Thoracic aorta (tissue), 2 donors: ENCODE data around the gene SETD2. TPM values are rescaled to one million over a fixed set of nuclear protein-coding genes. Genes with fewer than 3 reads are reported as not detected.

Experiments used
- ATAC-seq: fragments of 150-250 bp; one replicate; pipeline ENCODE4 v1.8.0; 2017; ENCODE audit warnings: low read depth; ENCODE audit not compliant: insufficient number of reproducible peaks, low FRiP score
- DNase-seq: peaks from one replicate; pipeline ENCODE4 v3.0.0-alpha.2; 2020; ENCODE audit warnings: low spot score
- H3K27ac ChIP-seq, 2 donors: fragments of 200-600 bp; sonication (generic); 1 replicate in 1 of 2; 2 replicates in 1 of 2; pipeline ENCODE4 v1.5.1; 2016; ENCODE audit warnings: mild to moderate bottlenecking in 2 of 2, moderate library complexity in 2 of 2
- H3K27me3 ChIP-seq: fragments of 200-600 bp; sonication (generic); replicated peaks from 2 replicates; pipeline ENCODE4 v1.6.0; 2016; ENCODE audit warnings: mild to moderate bottlenecking; ENCODE audit not compliant: insufficient read depth
- H3K36me3 ChIP-seq: fragments of 200-600 bp; sonication (generic); one replicate; pipeline ENCODE4 v1.5.1; 2016
- H3K4me1 ChIP-seq, 2 donors: fragments of 200-600 bp; sonication (generic); 1 replicate in 1 of 2; 2 replicates in 1 of 2; pipeline versions ENCODE4 v1.5.1 to v1.6.0; 2016; ENCODE audit warnings: low read depth in 2 of 2, mild to moderate bottlenecking in 1 of 2; ENCODE audit not compliant: control insufficient read depth in 1 of 2
- H3K4me3 ChIP-seq: fragments of 200-600 bp; sonication (generic); 2 replicates; pipeline ENCODE4 v1.5.1; 2016; ENCODE audit warnings: mild to moderate bottlenecking
- H3K9me3 ChIP-seq: fragments of 200-600 bp; sonication (generic); 2 replicates; pipeline ENCODE4 v1.5.1; 2016
- total RNA-seq, 2 donors: library from RNA; depleted of rRNA; stranded (reverse); fragments of >200 nt; gene quantifications; one replicate each; pipeline versions ENCODE4 v1.1.0 to v1.2.3, GENCODE V29; 2016
- TF ChIP-seq, protein P1 (sequence below): fragments of 200-600 bp; sonication (generic); IDR thresholded peaks from one replicate; pipeline ENCODE4 v1.5.1; 2019; ENCODE audit warnings: antibody characterized with exemption

Gene SETD2
- total RNA-seq, 2 donors from 2014 or later, result 44.3 to 78.9 TPM

DNA sequence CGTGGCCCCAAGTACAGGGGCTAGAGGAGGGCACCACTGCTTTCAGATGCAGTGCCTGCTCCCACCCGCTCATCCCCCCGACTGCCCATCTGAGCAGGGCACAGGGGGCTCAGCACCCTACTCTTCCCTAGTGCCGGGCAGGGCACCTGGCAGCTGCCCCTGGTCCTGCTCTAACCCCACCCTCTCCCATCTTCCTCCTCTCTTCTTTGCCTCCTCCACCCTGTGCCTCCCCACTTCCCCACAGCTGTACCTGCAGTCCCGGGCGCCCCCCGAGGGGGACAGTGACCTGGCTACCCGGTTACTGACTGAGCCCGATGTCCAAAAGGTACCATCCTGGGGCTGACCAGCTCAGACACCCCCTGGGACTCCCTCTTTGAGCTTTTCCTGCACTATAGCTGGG, 171.7 kb downstream of the SETD2 start:
- Histone ChIP-seq H3K36me3 (peaks cover 6% of the 10 kb centered on the region), H3K27ac (no peak overlapping the region), H3K27me3 (no peaks in the 10 kb centered on the region), H3K9me3 (no peaks in the 10 kb centered on the region), H3K4me1 (peaks cover 0 to 3% of the 10 kb centered on the region in 2 donors), H3K4me3 (no peak overlapping the region)
- ATAC-seq, result no peak
- DNase-seq, result no peak
- TF ChIP-seq, protein P1, sequence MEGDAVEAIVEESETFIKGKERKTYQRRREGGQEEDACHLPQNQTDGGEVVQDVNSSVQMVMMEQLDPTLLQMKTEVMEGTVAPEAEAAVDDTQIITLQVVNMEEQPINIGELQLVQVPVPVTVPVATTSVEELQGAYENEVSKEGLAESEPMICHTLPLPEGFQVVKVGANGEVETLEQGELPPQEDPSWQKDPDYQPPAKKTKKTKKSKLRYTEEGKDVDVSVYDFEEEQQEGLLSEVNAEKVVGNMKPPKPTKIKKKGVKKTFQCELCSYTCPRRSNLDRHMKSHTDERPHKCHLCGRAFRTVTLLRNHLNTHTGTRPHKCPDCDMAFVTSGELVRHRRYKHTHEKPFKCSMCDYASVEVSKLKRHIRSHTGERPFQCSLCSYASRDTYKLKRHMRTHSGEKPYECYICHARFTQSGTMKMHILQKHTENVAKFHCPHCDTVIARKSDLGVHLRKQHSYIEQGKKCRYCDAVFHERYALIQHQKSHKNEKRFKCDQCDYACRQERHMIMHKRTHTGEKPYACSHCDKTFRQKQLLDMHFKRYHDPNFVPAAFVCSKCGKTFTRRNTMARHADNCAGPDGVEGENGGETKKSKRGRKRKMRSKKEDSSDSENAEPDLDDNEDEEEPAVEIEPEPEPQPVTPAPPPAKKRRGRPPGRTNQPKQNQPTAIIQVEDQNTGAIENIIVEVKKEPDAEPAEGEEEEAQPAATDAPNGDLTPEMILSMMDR, result no peak

DNA sequence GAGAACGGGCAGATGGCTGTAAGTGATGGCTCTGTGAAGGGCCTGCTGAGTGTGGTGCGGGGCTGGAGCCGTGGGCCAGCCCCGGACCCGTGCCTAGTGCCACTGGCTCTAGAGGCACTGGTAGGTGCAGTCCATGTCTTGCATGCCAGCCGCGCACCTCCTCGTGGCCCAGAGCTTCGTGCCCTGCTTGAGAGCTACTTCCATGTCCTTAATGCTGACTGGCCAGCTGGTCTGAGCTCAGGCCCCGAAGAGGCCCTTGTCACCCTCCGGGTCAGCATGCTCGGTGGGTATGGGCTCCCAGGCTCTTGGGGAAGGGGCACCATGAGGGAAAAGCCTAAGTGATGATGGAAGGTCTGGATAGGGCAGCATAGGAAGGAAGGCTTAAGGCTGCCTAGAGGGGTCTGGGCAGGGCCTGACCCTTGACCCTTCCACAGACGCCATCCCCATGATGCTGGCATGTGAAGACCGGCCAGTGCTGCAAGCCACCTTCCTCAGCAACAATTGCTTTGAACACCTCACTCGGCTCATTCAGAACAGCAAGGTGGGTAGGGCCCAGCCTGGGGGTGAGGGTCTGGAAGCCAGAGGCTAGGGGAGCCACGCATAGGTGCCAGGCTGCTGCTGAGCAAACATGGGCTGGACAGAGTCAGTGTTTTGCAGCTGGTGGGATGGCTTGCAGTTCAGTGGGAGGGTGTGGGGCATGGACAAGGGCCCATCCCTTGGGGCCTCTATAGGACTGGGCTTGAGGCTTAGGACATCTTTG, 172.3 kb downstream of the SETD2 start:
- no peak for DNase-seq
- TF ChIP-seq, protein P1, result no peak
- Histone ChIP-seq H3K27me3 (no peaks in the 10 kb centered on the region), H3K4me3 (no peak overlapping the region), H3K9me3 (no peaks in the 10 kb centered on the region), H3K27ac (no peak overlapping the region), H3K4me1 (peaks cover 0 to 3% of the 10 kb centered on the region in 2 donors), H3K36me3 (peaks cover 6% of the 10 kb centered on the region)
- no peak for ATAC-seq

DNA sequence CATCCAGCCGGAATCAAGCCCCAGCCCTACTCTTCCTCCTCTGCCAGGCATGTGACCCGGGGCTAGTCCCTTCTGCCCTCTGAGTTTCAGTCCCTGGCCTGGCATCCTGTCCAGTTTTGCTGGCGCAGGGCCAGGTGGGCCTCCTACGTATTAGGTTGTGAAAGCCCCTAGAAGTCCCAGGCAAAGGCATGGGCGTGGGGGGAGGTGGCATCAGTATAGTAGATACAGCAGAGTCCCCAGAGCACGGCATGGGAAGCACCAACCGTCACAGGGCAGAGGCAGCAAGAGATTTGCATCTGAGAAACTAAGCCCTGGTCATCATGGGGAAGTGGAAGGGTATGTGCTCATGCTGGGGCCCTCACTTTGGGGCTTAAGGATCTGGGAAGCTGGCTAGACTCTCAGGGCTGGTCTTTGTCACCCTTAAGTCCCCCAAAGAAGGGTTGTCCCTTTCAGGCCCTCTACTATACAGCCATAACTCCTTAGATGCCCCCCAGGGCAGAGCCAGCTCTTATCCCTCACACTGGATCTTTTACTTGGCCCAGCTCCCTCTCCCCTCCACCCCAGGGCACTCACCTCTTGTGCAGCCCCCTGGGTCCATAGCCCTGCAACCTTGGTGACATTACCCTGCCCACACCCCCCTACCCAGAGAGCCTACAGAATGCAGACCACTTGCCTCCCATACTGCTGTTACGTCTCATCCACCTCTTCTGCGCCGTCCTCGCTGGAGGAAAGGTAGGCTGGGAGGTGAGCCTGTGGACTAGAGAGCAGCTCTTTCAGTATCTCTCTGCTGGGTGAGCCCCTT, 173.1 kb downstream of the SETD2 start:
- DNase-seq, result no peak
- no peak overlapping the region for H3K27ac ChIP-seq
- H3K27me3 ChIP-seq, result no peaks in the 10 kb centered on the region
- H3K4me1 ChIP-seq, result peaks cover 0 to 3% of the 10 kb centered on the region in 2 donors
- TF ChIP-seq, protein P1, result no peak
- H3K9me3 ChIP-seq, result no peaks in the 10 kb centered on the region
- peaks cover 6% of the 10 kb centered on the region for H3K36me3 ChIP-seq
- ATAC-seq, result no peak
- no peak overlapping the region for H3K4me3 ChIP-seq

DNA sequence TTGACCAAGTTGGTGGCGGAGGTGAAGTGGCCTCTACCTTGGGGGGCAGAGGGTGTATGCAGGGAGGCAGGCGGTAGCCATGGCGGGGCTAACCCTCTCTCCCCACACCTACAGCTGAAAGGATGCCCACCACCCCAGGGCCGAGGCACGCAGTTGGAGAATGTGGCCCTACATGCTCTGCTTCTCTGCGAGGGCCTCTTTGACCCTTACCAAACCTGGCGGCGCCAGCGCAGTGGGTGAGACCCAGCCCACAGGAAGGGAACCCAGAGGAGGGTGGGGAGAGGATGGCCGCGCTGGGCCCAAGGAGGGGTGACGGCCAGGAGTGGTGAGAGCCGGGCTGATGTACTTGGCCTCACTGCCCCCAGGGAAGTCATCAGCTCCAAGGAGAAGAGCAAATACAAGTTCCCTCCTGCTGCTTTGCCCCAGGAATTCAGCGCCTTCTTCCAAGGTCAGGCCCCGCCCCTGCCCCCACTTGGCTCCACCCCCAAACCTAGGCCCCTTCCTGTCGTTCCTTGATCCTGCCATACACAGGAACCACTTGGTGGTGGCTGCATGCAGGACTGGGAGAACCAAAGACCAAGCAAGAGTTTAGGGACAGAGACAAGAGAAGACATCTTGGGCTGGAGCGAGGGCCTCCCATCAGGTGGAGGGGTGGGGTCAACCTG, 174.6 kb downstream of the SETD2 start:
- Histone ChIP-seq H3K36me3 (peaks cover 6% of the 10 kb centered on the region), H3K4me1 (peaks cover 0 to 3% of the 10 kb centered on the region in 2 donors), H3K9me3 (no peaks in the 10 kb centered on the region), H3K27ac (no peak overlapping the region), H3K27me3 (no peaks in the 10 kb centered on the region), H3K4me3 (no peak overlapping the region)
- TF ChIP-seq, protein P1, result no peak
- ATAC-seq (no peak), DNase-seq (no peak)

DNA sequence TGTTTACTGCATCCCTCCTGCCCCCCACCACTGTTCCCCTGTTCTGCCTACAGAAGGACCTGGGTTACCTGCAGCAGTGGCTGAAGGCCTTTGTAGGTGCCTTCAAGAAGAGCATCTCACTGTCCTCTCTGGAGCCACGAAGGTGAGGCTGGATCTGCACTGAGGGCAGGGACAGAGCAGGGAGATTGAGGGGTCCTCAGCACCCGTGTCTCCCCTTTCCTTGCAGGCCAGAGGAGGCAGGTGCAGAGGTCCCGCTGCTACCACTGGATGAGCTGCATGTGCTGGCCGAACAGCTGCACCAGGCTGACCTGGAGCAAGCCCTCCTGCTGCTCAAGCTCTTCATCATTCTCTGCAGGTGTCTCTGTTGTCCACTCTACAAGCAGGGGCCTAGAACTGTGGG, 175.3 kb downstream of the SETD2 start:
- H3K27ac ChIP-seq, result no peak overlapping the region
- H3K9me3 ChIP-seq, result no peaks in the 10 kb centered on the region
- TF ChIP-seq, protein P1, result no peak
- H3K4me1 ChIP-seq, result peaks cover 0 to 3% of the 10 kb centered on the region in 2 donors
- H3K27me3 ChIP-seq, result no peaks in the 10 kb centered on the region
- peaks cover 4% of the 10 kb centered on the region for H3K36me3 ChIP-seq
- H3K4me3 ChIP-seq, result no peak overlapping the region
- DNase-seq (no peak), ATAC-seq (no peak)
